ENCODE results near the gene MMADHC.
"Not testable (repeated sequence)": the region's sequence is repeated elsewhere in the genome, so short reads cannot be mapped to it uniquely, and the experiment has no call there.

MMADHC gene

GRCh38 chr2:149594411-149594810 lies 6.8 kb upstream of the MMADHC start:
- DNase-seq = no peak

GRCh38 chr2:149587950-149588487 lies 444 bp upstream of the MMADHC start:
- DNase-seq = no peak

GRCh38 chr2:149586898-149587219 lies 716 bp downstream of the MMADHC start:
- DNase-seq = no peak

GRCh38 chr2:149586063-149586462 lies 1.5 kb downstream of the MMADHC start:
- no peak for DNase-seq

GRCh38 chr2:149585166-149585885 lies 2.2 kb downstream of the MMADHC start:
- DNase-seq = no peak

GRCh38 chr2:149579972-149580882 lies 7.3 kb downstream of the MMADHC start:
- DNase-seq = no peak

- DNase-seq = no peak
Observed at GRCh38 chr2:149577269-149577668, 10.3 kb downstream of the MMADHC start.

- DNase-seq = no peak
Observed at GRCh38 chr2:149575752-149576151, 11.8 kb downstream of the MMADHC start.

GRCh38 chr2:149575277-149575676 lies 12.3 kb downstream of the MMADHC start:
- no peak for DNase-seq

GRCh38 chr2:149573760-149574159 lies 13.8 kb downstream of the MMADHC start:
- no peak for DNase-seq

GRCh38 chr2:149572102-149572953 lies 15.2 kb downstream of the MMADHC start:
- DNase-seq = no peak

- no peak for DNase-seq
Observed at GRCh38 chr2:149568138-149568537, 19.4 kb downstream of the MMADHC start.

- DNase-seq = no peak
Observed at GRCh38 chr2:149566652-149567051, 20.9 kb downstream of the MMADHC start.

- DNase-seq = not testable (repeated sequence)
Observed at GRCh38 chr2:149565625-149566024, 21.9 kb downstream of the MMADHC start.

GRCh38 chr2:149564983-149565382 lies 22.6 kb downstream of the MMADHC start:
- no peak for DNase-seq

GRCh38 chr2:149564097-149564496 lies 23.5 kb downstream of the MMADHC start:
- no peak for DNase-seq

GRCh38 chr2:149562324-149562723 lies 25.3 kb downstream of the MMADHC start:
- no peak for DNase-seq

- no peak for DNase-seq
Observed at GRCh38 chr2:149561309-149561926, 26.2 kb downstream of the MMADHC start.

GRCh38 chr2:149559341-149560068 lies 28.1 kb downstream of the MMADHC start:
- DNase-seq = no peak

GRCh38 chr2:149556452-149556851 lies 31.1 kb downstream of the MMADHC start:
- no peak for DNase-seq

- no peak for DNase-seq
Observed at GRCh38 chr2:149552830-149553229, 34.7 kb downstream of the MMADHC start.

- DNase-seq = no peak
Observed at GRCh38 chr2:149552226-149552625, 35.3 kb downstream of the MMADHC start.
